Stimulated activated CD8-positive, alpha-beta memory T cell treated with anti-CD3 and anti-CD28 coated beads, Interleukin-12 subunit alpha, Interleukin-12 subunit beta, amount 100 ng/mL, for 1 hour (primary cell): ENCODE results near the gene AR.

Experiments
- DNase-seq: peaks from one replicate; pipeline ENCODE4 v3.0.0-alpha.2; 2020; ENCODE audit warnings: low read depth

Gene AR

GRCh38 chrX:67568769-67569168 is 24.9 kb downstream of the AR start:
- DNase-seq: no peak

- DNase-seq: no peak
Observed at GRCh38 chrX:67570839-67571238, 27.0 kb downstream of the AR start.

- no peak for DNase-seq
Observed at GRCh38 chrX:67574696-67575095, 30.9 kb downstream of the AR start.

- DNase-seq: no peak
Observed at GRCh38 chrX:67582436-67582835, 38.6 kb downstream of the AR start.

- no peak for DNase-seq
Observed at GRCh38 chrX:67583171-67583570, 39.4 kb downstream of the AR start.

GRCh38 chrX:67585401-67585800 is 41.6 kb downstream of the AR start:
- no peak for DNase-seq

- no peak for DNase-seq
Observed at GRCh38 chrX:67587946-67588624, 44.3 kb downstream of the AR start.

GRCh38 chrX:67596839-67597790 is 53.3 kb downstream of the AR start:
- no peak for DNase-seq

- DNase-seq: no peak
Observed at GRCh38 chrX:67599532-67599931, 55.7 kb downstream of the AR start.

GRCh38 chrX:67601771-67602170 is 58.0 kb downstream of the AR start:
- DNase-seq: no peak

GRCh38 chrX:67604979-67605703 is 61.3 kb downstream of the AR start:
- no peak for DNase-seq

- no peak for DNase-seq
Observed at GRCh38 chrX:67607466-67607865, 63.6 kb downstream of the AR start.

GRCh38 chrX:67610282-67610681 is 66.5 kb downstream of the AR start:
- DNase-seq: no peak

GRCh38 chrX:67612231-67612630 is 68.4 kb downstream of the AR start:
- DNase-seq: no peak

- no peak for DNase-seq
Observed at GRCh38 chrX:67613366-67613765, 69.5 kb downstream of the AR start.

- no peak for DNase-seq
Observed at GRCh38 chrX:67613996-67614395, 70.2 kb downstream of the AR start.

- DNase-seq: no peak
Observed at GRCh38 chrX:67614423-67614822, 70.6 kb downstream of the AR start.

GRCh38 chrX:67619253-67619652 is 75.4 kb downstream of the AR start:
- DNase-seq: no peak

- DNase-seq: no peak
Observed at GRCh38 chrX:67622053-67622585, 78.3 kb downstream of the AR start.

GRCh38 chrX:67624325-67624724 is 80.5 kb downstream of the AR start:
- no peak for DNase-seq

- no peak for DNase-seq
Observed at GRCh38 chrX:67635424-67635823, 91.6 kb downstream of the AR start.

- DNase-seq: no peak
Observed at GRCh38 chrX:67636532-67636931, 92.7 kb downstream of the AR start.
